GM10248 (cell line): ENCODE results near the gene RETSAT.

ENCODE experiments used
- CTCF ChIA-PET: fragments of 300-600 bp; sonication (Branson Sonifier 250); formaldehyde crosslinking; extraction: SDS; loops from one replicate; lab custom pipeline; 2021; ENCODE audit warnings: antibody characterized with exemption; lab: Yijun Ruan, JAX
- POLR2A ChIA-PET: fragments of 350-650 bp; sonication (Branson Sonifier 250); formaldehyde crosslinking; extraction: SDS; loops from one replicate; lab custom pipeline; 2020; ENCODE audit warnings: antibody characterized with exemption; lab: Yijun Ruan, JAX
- DNase-seq: peaks from one replicate; pipeline ENCODE4 v3.0.0; 2012; ENCODE audit errors: extremely low spot score
- TF ChIP-seq, protein P1 (sequence below): IDR thresholded peaks from 2 replicates; pipeline ENCODE4 v1.5.1; 2012; ENCODE audit warnings: mild to moderate bottlenecking, low read depth; ENCODE audit errors: extremely low read depth, missing control alignments, control extremely low read depth

The RETSAT gene

GRCh38 chr2:85393836-85394235, 39.5 kb upstream of the RETSAT start:
- POLR2A ChIA-PET = no interaction called here
- CTCF ChIA-PET = interaction anchor here (1.0 to 8.7 kb wide), 4 partner anchors 10 to 158 kb away, joined by 3 to 85 read pairs (median 16); partner anchors contain the start of gene SH2D6
- DNase-seq = no peak

GRCh38 chr2:85390941-85391669, 36.8 kb upstream of the RETSAT start:
- TF ChIP-seq, protein P1, sequence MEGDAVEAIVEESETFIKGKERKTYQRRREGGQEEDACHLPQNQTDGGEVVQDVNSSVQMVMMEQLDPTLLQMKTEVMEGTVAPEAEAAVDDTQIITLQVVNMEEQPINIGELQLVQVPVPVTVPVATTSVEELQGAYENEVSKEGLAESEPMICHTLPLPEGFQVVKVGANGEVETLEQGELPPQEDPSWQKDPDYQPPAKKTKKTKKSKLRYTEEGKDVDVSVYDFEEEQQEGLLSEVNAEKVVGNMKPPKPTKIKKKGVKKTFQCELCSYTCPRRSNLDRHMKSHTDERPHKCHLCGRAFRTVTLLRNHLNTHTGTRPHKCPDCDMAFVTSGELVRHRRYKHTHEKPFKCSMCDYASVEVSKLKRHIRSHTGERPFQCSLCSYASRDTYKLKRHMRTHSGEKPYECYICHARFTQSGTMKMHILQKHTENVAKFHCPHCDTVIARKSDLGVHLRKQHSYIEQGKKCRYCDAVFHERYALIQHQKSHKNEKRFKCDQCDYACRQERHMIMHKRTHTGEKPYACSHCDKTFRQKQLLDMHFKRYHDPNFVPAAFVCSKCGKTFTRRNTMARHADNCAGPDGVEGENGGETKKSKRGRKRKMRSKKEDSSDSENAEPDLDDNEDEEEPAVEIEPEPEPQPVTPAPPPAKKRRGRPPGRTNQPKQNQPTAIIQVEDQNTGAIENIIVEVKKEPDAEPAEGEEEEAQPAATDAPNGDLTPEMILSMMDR = peak; percentile 82
- DNase-seq = peak; percentile 72
- CTCF ChIA-PET = interaction anchor here (0.6 to 8.7 kb wide), 13 partner anchors 8 to 165 kb away, joined by 3 to 85 read pairs (median 4); partner anchors contain the start of genes MAT2A and SH2D6
- POLR2A ChIA-PET = interaction anchor here (1.2 to 2.0 kb wide), 2 partner anchors 148 to 161 kb away, joined by 3 to 6 read pairs; partner anchors contain the start of gene MAT2A

More at GRCh38 chr2:85393836-85394235, 39.5 kb upstream of the RETSAT start:
- TF ChIP-seq, protein P1 = no peak

DNA sequence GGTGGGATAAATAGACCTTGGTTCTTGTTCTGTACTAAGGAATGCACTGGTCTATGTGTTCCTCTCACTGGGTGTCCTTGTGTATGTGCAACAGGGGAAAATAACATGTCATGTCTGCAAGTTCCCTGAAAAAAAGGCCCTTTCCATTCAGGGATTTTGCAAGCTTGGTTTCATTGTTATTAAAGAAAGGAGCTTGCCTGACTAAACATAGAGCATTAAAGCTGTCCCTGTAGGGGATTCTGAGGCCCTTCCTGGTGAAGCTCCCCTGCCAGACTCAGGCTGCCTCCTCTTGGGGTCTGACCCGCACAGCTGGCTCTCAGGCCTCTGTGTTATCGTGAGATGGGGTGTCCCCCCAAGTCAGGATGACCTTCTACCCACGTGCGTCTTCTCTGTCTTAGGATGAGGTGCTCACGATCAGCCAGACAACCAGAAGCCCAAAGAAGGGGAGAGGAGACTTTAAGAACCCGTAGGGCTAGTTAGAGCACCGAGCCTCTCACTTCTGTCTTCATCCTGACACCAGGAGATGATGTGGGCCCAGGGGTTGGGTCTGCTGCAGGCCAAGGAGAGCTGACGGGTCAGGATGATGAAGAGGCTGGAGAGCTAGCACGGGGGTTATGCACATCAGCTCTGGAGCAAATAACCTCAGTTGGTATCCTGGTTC, 34.7 kb upstream of the RETSAT start:
- POLR2A ChIA-PET = interaction anchor here (1.2 to 2.0 kb wide), 2 partner anchors 150 kb away, joined by 5 to 6 read pairs; partner anchors contain the start of gene MAT2A
- DNase-seq = no peak
- CTCF ChIA-PET = interaction anchor here (1.0 to 8.7 kb wide), 8 partner anchors 10 to 163 kb away, joined by 3 to 85 read pairs (median 5); no protein-coding TSS in a partner anchor
- TF ChIP-seq, protein P1 = no peak

DNA sequence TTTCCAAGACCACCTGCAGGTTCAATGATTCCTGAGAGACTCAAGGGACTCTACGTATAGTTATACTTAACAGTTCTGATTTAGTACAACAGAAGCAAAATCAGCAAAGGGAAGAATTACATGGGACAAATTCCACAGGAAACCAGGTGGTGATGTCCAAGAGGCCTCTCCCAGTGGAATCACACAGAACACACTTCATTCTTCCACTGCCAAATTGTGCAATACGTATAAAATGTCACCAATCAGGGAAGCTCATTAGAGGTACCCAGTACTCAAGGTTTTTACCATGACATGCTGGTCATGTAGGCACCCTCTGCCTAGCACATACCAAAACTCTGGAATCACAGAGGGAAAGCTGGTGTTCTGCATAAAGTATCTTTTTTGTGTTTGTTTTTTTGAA, 33.4 kb upstream of the RETSAT start:
- no peak for DNase-seq
- ChIA-PET POLR2A (interaction anchor here (0.5 to 1.2 kb wide), 2 partner anchors 151 to 157 kb away, joined by 4 to 5 read pairs; partner anchors contain the start of gene MAT2A), CTCF (interaction anchor here (1.3 to 8.7 kb wide), 3 partner anchors 11 to 164 kb away, joined by 5 to 85 read pairs (median 6); no protein-coding TSS in a partner anchor)
- TF ChIP-seq, protein P1 = no peak

DNA sequence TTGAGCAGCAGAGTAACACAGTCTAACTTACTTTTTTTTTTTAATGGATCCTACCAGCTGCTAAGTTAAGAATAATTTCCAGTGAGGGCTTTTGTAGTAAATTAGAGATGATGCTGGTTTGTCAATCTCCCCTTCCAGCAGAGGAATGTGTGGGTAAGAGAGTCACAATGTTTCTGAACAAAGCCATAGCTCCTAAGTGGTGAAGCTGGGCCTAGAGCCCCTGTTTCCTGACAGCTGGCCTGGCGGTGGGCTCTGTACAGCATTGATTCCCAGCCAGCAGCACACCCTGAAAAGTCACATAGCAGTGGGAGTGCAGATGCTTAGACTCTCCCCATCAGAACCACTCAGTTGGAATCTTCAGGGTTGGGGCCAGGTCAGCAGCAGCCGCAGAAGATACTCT, 31.4 kb upstream of the RETSAT start:
- CTCF ChIA-PET = no interaction called here

More for the DNA sequence above, 31.4 kb upstream of the RETSAT start:
- TF ChIP-seq, protein P1 = no peak
- no peak for DNase-seq
- POLR2A ChIA-PET = no interaction called here
